ENCODE measurements around the gene NRGN. TPM values are rescaled to one million over a fixed set of nuclear protein-coding genes. Genes with fewer than 3 reads are reported as not detected.

The NRGN gene
- total and polyA plus RNA-seq, 2 of the 8 experiments (the other 6 are each of a cell fraction or from before 2014, with no cell fraction given) = 0.60 to 1.0 TPM

- ChIA-PET CTCF (ENCODE audit: partially characterized antibody) (interaction anchor here (1.0 to 5.4 kb wide), 11 partner anchors 9 to 152 kb away, joined by 3 to 53 read pairs (median 14); partner anchors contain the start of gene ESAM), POLR2A (ENCODE audit: partially characterized antibody) (interaction anchor here (2.2 kb wide), 1 partner anchor 13 kb away, joined by 7 read pairs; no protein-coding TSS in a partner anchor)
- Histone ChIP-seq H3K79me2 (ENCODE audit: control insufficient read depth in 1 of 2, insufficient read depth in 2 of 2, low read length in 2 of 2) (peaks cover 0 to 43% of the 10 kb centered on the region in 2 experiments; a peak in 2 of 4 replicates), H3K36me3 (ENCODE audit: control insufficient read depth in 2 of 4, insufficient read depth in 4 of 4, low read length in 3 of 4) (peaks cover 0 to 7% (median 4%) of the 10 kb centered on the region in 4 experiments; a peak in 3 of 8 replicates), H3K56ac (replicated peaks; ENCODE audit: insufficient read length, low read depth, low read length) (no peak overlapping the region), H3K4ac (replicated peaks; ENCODE audit: insufficient read length, low read depth, low read length) (no peak overlapping the region), H3K27me3 (replicated peaks in 1 of 4; ENCODE audit: control insufficient read depth in 3 of 4, extremely low read depth in 1 of 4, insufficient read depth in 3 of 4, low read length in 3 of 4) (no peaks in the 10 kb centered on the region), H4K8ac (ENCODE audit: extremely low read depth, insufficient read depth, low read length) (no peak overlapping the region), H2BK12ac (ENCODE audit: low read depth, low read length) (no peak overlapping the region), H2BK15ac (ENCODE audit: low read length) (no peak overlapping the region), H3K79me1 (ENCODE audit: low read depth, low read length) (peaks cover 3% of the 10 kb centered on the region; the same call in 1 of the 2 replicates), H3K18ac (ENCODE audit: extremely low read depth, low read length) (no peak overlapping the region), H3K23me2 (ENCODE audit: low read depth, low read length) (no peaks in the 10 kb centered on the region), H2BK20ac (ENCODE audit: low read length) (no peak overlapping the region), H4K91ac (replicated peaks; ENCODE audit: insufficient read length, low read length) (no peak overlapping the region), H3K9ac (replicated peaks in 1 of 4; ENCODE audit: extremely low read depth in 1 of 4, low read depth in 3 of 4, low read length in 3 of 4) (no peak overlapping the region), H3K4me1 (replicated peaks in 1 of 4; ENCODE audit: control insufficient read depth in 3 of 4, insufficient read depth in 4 of 4, low read length in 3 of 4) (no peaks in the 10 kb centered on the region), H2BK5ac (ENCODE audit: low read depth, low read length) (no peak overlapping the region), H2AK5ac (ENCODE audit: low read depth, low read length) (no peak overlapping the region), H3K27ac (ENCODE audit: low read depth, low read length) (no peak overlapping the region), H3K4me3 (ENCODE audit: extremely low read depth in 1 of 4, insufficient read depth in 2 of 4, low read depth in 3 of 4, low read length in 4 of 4) (no peak overlapping the region), H2BK120ac (replicated peaks; ENCODE audit: low read depth, low read length) (no peak overlapping the region), H2AFZ (ENCODE audit: low read length) (no peak overlapping the region), H3K9me3 (ENCODE audit: insufficient read depth in 2 of 2, low read depth in 1 of 2, low read length in 1 of 2) (no peaks in the 10 kb centered on the region), H4K20me1 (replicated peaks in 1 of 2; ENCODE audit: control insufficient read depth in 1 of 2, insufficient read depth in 2 of 2, low read length in 2 of 2) (peaks cover 0 to 3% of the 10 kb centered on the region in 2 experiments), H3K4me2 (ENCODE audit: insufficient read depth in 1 of 2, low read depth in 2 of 2, low read length in 2 of 2) (no peak overlapping the region), H4K5ac (ENCODE audit: insufficient read length, low read depth, low read length) (no peak overlapping the region), H3K23ac (ENCODE audit: insufficient read length) (no peak overlapping the region), H3K14ac (ENCODE audit: insufficient read length) (no peak overlapping the region)
- TF ChIP-seq KDM5A (IDR thresholded peaks at IDR 0.05; ENCODE audit: low read length) = no peak
- TF ChIP-seq ZNF274 (IDR thresholded peaks at IDR 0.05; ENCODE audit: borderline replicate concordance, extremely low read depth, low read length) = no peak
- FAIRE-seq (peak; percentile 24), DNase-seq (ENCODE audit: low read depth in 1 of 2, low spot score in 2 of 2) (no peak)
- 93% methylated on average over 7 of the region's 7 CpGs; no CpG with 5 or more reads in 1 of the 2 experiments for WGBS, 2 experiments (ENCODE audit: extremely low coverage in 1 of 2, insufficient coverage in 1 of 2, insufficient read length in 1 of 2, insufficient replicate concordance in 2 of 2, low coverage in 1 of 2, low lambda C conversion rate in 2 of 2, missing lambda C conversion rate in 1 of 2)
These were observed 37.3 kb downstream of the NRGN start for GRCh38 chr11:124776865-124777645.
